NB4 (cell line): ENCODE data around the gene NFE2L2.
"Not testable (repeated sequence)": the region's sequence is repeated elsewhere in the genome, so short reads cannot be mapped to it uniquely, and the experiment has no call there.

Experiments
- DNase-seq: peaks from one replicate; pipeline ENCODE4 v3.0.0; 2010; ENCODE audit warnings: low read depth
- H3K4me3 ChIP-seq: one replicate; pipeline ENCODE4 v1.5.1; 2011; ENCODE audit warnings: mild to moderate bottlenecking, low read depth, low read length, moderate library complexity
- MYC ChIP-seq: IDR thresholded peaks from 2 replicates; pipeline ENCODE4 v1.6.1; 2011; ENCODE audit warnings: low read depth, low read length
- POLR2A ChIP-seq: IDR thresholded peaks from 2 replicates; pipeline ENCODE4 v1.6.1; 2011; ENCODE audit warnings: mild to moderate bottlenecking; ENCODE audit not compliant: insufficient read length; ENCODE audit errors: extremely low read depth
- TF ChIP-seq, protein P1 (sequence below): IDR thresholded peaks from 2 replicates; pipeline ENCODE4 v1.6.1; 2011; ENCODE audit warnings: low read depth, low read length
- TF ChIP-seq, protein P2 (sequence below): IDR thresholded peaks from one replicate; pipeline ENCODE4 v1.5.1; 2012; ENCODE audit warnings: low read depth, low read length

NFE2L2 gene

DNA sequence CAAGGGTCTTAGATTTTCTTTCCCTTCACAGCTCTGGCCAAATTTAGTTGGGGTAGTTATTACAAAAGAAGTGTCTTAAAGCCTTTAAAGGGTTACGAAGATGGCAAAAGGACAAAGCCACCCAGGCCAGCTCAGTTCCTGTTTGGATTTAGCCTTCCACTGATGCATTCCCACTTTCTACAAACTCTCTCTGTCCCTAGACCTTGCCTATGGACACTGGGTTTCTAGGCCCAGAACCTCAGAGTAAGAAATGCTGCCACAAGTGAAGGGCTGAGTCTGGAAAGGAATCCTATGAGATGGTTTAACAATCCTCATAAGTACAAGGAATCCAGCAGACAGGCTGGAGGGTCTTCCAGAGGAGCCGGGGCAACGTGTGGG, 13.4 kb downstream of the NFE2L2 start:
- no peak overlapping the region for H3K4me3 ChIP-seq
- TF ChIP-seq MYC (no peak), POLR2A (no peak)
- TF ChIP-seq, protein P1, sequence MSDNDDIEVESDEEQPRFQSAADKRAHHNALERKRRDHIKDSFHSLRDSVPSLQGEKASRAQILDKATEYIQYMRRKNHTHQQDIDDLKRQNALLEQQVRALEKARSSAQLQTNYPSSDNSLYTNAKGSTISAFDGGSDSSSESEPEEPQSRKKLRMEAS = no peak
- TF ChIP-seq, protein P2, sequence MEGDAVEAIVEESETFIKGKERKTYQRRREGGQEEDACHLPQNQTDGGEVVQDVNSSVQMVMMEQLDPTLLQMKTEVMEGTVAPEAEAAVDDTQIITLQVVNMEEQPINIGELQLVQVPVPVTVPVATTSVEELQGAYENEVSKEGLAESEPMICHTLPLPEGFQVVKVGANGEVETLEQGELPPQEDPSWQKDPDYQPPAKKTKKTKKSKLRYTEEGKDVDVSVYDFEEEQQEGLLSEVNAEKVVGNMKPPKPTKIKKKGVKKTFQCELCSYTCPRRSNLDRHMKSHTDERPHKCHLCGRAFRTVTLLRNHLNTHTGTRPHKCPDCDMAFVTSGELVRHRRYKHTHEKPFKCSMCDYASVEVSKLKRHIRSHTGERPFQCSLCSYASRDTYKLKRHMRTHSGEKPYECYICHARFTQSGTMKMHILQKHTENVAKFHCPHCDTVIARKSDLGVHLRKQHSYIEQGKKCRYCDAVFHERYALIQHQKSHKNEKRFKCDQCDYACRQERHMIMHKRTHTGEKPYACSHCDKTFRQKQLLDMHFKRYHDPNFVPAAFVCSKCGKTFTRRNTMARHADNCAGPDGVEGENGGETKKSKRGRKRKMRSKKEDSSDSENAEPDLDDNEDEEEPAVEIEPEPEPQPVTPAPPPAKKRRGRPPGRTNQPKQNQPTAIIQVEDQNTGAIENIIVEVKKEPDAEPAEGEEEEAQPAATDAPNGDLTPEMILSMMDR = no peak
- DNase-seq = no peak

GRCh38 chr2:177250461-177250860, 14.1 kb downstream of the NFE2L2 start:
- TF ChIP-seq, protein P1 = no peak
- TF ChIP-seq POLR2A (no peak), MYC (no peak)
- TF ChIP-seq, protein P2 = no peak
- H3K4me3 ChIP-seq = no peak overlapping the region
- no peak for DNase-seq

- DNase-seq = no peak
- no peak overlapping the region for H3K4me3 ChIP-seq
- TF ChIP-seq, protein P1 = no peak
- TF ChIP-seq POLR2A (no peak), MYC (no peak)
- TF ChIP-seq, protein P2 = no peak
These were observed 15.5 kb downstream of the NFE2L2 start for GRCh38 chr2:177249038-177249437.

- DNase-seq = no peak
- TF ChIP-seq, protein P1 = no peak
- TF ChIP-seq MYC (no peak), POLR2A (no peak)
- TF ChIP-seq, protein P2 = no peak
These were observed 16.7 kb downstream of the NFE2L2 start for GRCh38 chr2:177247693-177248262.

GRCh38 chr2:177246523-177247030, 17.9 kb downstream of the NFE2L2 start:
- not testable (repeated sequence) for DNase-seq, H3K4me3 ChIP-seq

More at GRCh38 chr2:177247693-177248262, 16.7 kb downstream of the NFE2L2 start:
- H3K4me3 ChIP-seq = no peak overlapping the region

GRCh38 chr2:177246000-177246399, 18.5 kb downstream of the NFE2L2 start:
- TF ChIP-seq POLR2A = no peak
- TF ChIP-seq, protein P1 = no peak
- TF ChIP-seq, protein P2 = no peak
- no peak for TF ChIP-seq MYC
- H3K4me3 ChIP-seq = no peak overlapping the region
- no peak for DNase-seq
